H9 (cell line): Measurements from ENCODE around the gene SOHLH1. TPM values are rescaled to one million over a fixed set of nuclear protein-coding genes. Genes with fewer than 3 reads are reported as not detected.
"Not testable (repeated sequence)": the region's sequence is repeated elsewhere in the genome, so short reads cannot be mapped to it uniquely, and the experiment has no call there.

ENCODE experiments used
- DNase-seq: peaks from one replicate; pipeline ENCODE4 v3.0.0-alpha.2; 2017
- H2AFZ ChIP-seq: one replicate; pipeline ENCODE4 v1.6.1; 2013; ENCODE audit warnings: mild to moderate bottlenecking, low read length, control low read depth, moderate library complexity
- H2AK5ac ChIP-seq: 2 replicates; pipeline ENCODE4 v1.6.1; 2013; ENCODE audit warnings: low read length, control low read depth, mixed read lengths; ENCODE audit not compliant: insufficient read length
- H2BK120ac ChIP-seq: one replicate; pipeline ENCODE4 v1.6.1; 2013; ENCODE audit warnings: low read depth, mild to moderate bottlenecking, low read length, control low read depth, inconsistent platforms; ENCODE audit not compliant: poor library complexity, severe bottlenecking
- H2BK12ac ChIP-seq: 2 replicates; pipeline ENCODE4 v1.6.1; 2013; ENCODE audit warnings: low read length, control low read depth, mixed read lengths, low read depth; ENCODE audit not compliant: insufficient read length
- H2BK15ac ChIP-seq: 2 replicates; pipeline ENCODE4 v1.6.1; 2013; ENCODE audit warnings: low read depth, low read length, control low read depth
- H2BK20ac ChIP-seq: one replicate; pipeline ENCODE4 v1.6.1; 2013; ENCODE audit warnings: low read depth, mild to moderate bottlenecking, low read length, control low read depth, inconsistent platforms; ENCODE audit not compliant: poor library complexity, severe bottlenecking
- H2BK5ac ChIP-seq: 2 replicates; pipeline ENCODE4 v1.6.1; 2013; ENCODE audit warnings: low read length, control low read depth, mixed read lengths; ENCODE audit not compliant: insufficient read length
- H3K14ac ChIP-seq: 2 replicates; pipeline ENCODE4 v1.6.1; 2013; ENCODE audit warnings: low read length, control low read depth; ENCODE audit not compliant: insufficient read depth
- H3K18ac ChIP-seq: 2 replicates; pipeline ENCODE4 v1.6.1; 2013; ENCODE audit warnings: low read depth, mild to moderate bottlenecking, mixed read lengths, low read length, control low read depth; ENCODE audit not compliant: insufficient read length
- H3K23ac ChIP-seq: 2 replicates; pipeline ENCODE4 v1.6.1; 2013; ENCODE audit warnings: low read length, control low read depth, mixed read lengths, low read depth; ENCODE audit not compliant: insufficient read length
- H3K23me2 ChIP-seq: 2 replicates; pipeline ENCODE4 v1.6.1; 2013; ENCODE audit warnings: low read depth, mild to moderate bottlenecking, mixed read lengths, low read length, control low read depth; ENCODE audit not compliant: insufficient read length, poor library complexity, severe bottlenecking
- H3K27ac ChIP-seq: 2 replicates; pipeline ENCODE4 v1.5.1; 2013; ENCODE audit warnings: low read length, control low read depth, mixed read lengths, low read depth; ENCODE audit not compliant: insufficient read length
- H3K27me3 ChIP-seq: 2 replicates; pipeline ENCODE4 v1.6.1; 2013; ENCODE audit warnings: low read length, control low read depth, inconsistent platforms; ENCODE audit not compliant: insufficient read depth
- H3K4ac ChIP-seq: 2 replicates; pipeline ENCODE4 v1.6.1; 2013; ENCODE audit warnings: low read depth, mild to moderate bottlenecking, control low read depth, inconsistent platforms, low read length, moderate library complexity
- H3K4me1 ChIP-seq: 2 replicates; pipeline ENCODE4 v1.6.1; 2013; ENCODE audit warnings: low read length, control low read depth, inconsistent platforms; ENCODE audit not compliant: insufficient read depth
- H3K4me2 ChIP-seq: 2 replicates; pipeline ENCODE4 v1.6.1; 2013; ENCODE audit warnings: low read length, control low read depth, mixed read lengths; ENCODE audit not compliant: insufficient read length, insufficient read depth
- H3K56ac ChIP-seq: 2 replicates; pipeline ENCODE4 v1.6.1; 2013; ENCODE audit warnings: low read depth, mild to moderate bottlenecking, mixed read lengths, low read length, control low read depth; ENCODE audit not compliant: insufficient read length
- H3K79me1 ChIP-seq: 2 replicates; pipeline ENCODE4 v1.6.1; 2013; ENCODE audit warnings: low read depth, mild to moderate bottlenecking, moderate library complexity, low read length, control low read depth, inconsistent platforms; ENCODE audit not compliant: insufficient read depth, poor library complexity, severe bottlenecking
- H3K79me2 ChIP-seq: 2 replicates; pipeline ENCODE4 v1.6.1; 2013; ENCODE audit warnings: low read length, control low read depth, inconsistent platforms; ENCODE audit not compliant: insufficient read depth
- H3K9ac ChIP-seq: 2 replicates; pipeline ENCODE4 v1.6.1; 2013; ENCODE audit warnings: low read length, control low read depth, mixed read lengths; ENCODE audit not compliant: insufficient read length; ENCODE audit errors: extremely low read depth
- H3K9me3 ChIP-seq: one replicate; pipeline ENCODE4 v1.6.1; 2013; ENCODE audit warnings: low read depth, low read length, inconsistent platforms; ENCODE audit not compliant: control insufficient read depth
- H3T11ph ChIP-seq: one replicate; pipeline ENCODE4 v1.6.1; 2013; ENCODE audit warnings: mild to moderate bottlenecking, low read length, control low read depth, inconsistent platforms
- H4K20me1 ChIP-seq: one replicate; pipeline ENCODE4 v1.6.1; 2013; ENCODE audit not compliant: control insufficient read depth, insufficient read length, insufficient read depth
- H4K5ac ChIP-seq: 2 replicates; pipeline ENCODE4 v1.6.1; 2013; ENCODE audit warnings: low read depth, mild to moderate bottlenecking, mixed read lengths, low read length, control low read depth; ENCODE audit not compliant: insufficient read length
- H4K8ac ChIP-seq: replicated peaks from 2 replicates; pipeline ENCODE4 v1.6.1; 2013; ENCODE audit warnings: low read length, control low read depth, mixed read lengths, low read depth; ENCODE audit not compliant: insufficient read length
- H4K91ac ChIP-seq: 2 replicates; pipeline ENCODE4 v1.6.1; 2013; ENCODE audit warnings: low read depth, mild to moderate bottlenecking, moderate library complexity, mixed read lengths, low read length, control low read depth; ENCODE audit not compliant: insufficient read length
- H3K27ac Mint-ChIP-seq, 3 experiments: 2 replicates in 2 of 3; 3 replicates in 1 of 3; pipeline ENCODE4 v1.8.0; 2020 to 2021; ENCODE audit warnings: mixed read lengths in 3 of 3, mild to moderate bottlenecking in 1 of 3, moderate library complexity in 1 of 3
- H3K27me3 Mint-ChIP-seq: 2 replicates; pipeline ENCODE4 v1.8.0; 2021; ENCODE audit warnings: low read depth, mild to moderate bottlenecking, moderate library complexity, mixed read lengths
- H3K36me3 Mint-ChIP-seq, 3 experiments: 2 replicates in 2 of 3; 3 replicates in 1 of 3; pipeline ENCODE4 v1.8.0; 2020 to 2021; ENCODE audit warnings: low read depth in 3 of 3, mixed read lengths in 3 of 3; ENCODE audit not compliant: insufficient read depth in 1 of 3
- H3K4me1 Mint-ChIP-seq, 2 experiments: 2 replicates each; pipeline ENCODE4 v1.8.0; 2020; ENCODE audit warnings: mixed read lengths in 2 of 2
- H3K4me3 Mint-ChIP-seq, 2 experiments: 2 replicates in 1 of 2; 3 replicates in 1 of 2; pipeline ENCODE4 v1.8.0; 2020 to 2021; ENCODE audit warnings: mild to moderate bottlenecking in 2 of 2, mixed read lengths in 2 of 2, moderate library complexity in 1 of 2
- H3K9me3 Mint-ChIP-seq, 2 experiments: 2 replicates in 1 of 2; 3 replicates in 1 of 2; pipeline ENCODE4 v1.8.0; 2020; ENCODE audit warnings: mild to moderate bottlenecking in 2 of 2, mixed read lengths in 2 of 2, moderate library complexity in 1 of 2
- CTCF ChIP-seq: fragments of 200-600 bp; sonication (generic); conservative IDR thresholded peaks from 3 replicates; pipeline ENCODE4 v1.8.0; 2021; ENCODE audit warnings: antibody characterized with exemption, mild to moderate bottlenecking
- WGBS: extraction: QIAGEN DNeasy Blood & Tissue Kit; methylation state at CpG from one replicate; pipeline ENCODE4 v1.1.7; 2013; ENCODE audit warnings: missing lambda C conversion rate, low lambda C conversion rate, mixed read lengths; ENCODE audit not compliant: insufficient read length; ENCODE audit errors: extremely low coverage; 5-methylcytosine and 5-hydroxymethylcytosine counted together
- total RNA-seq: library from RNA; stranded (reverse); gene quantifications from 2 replicates; pipeline ENCODE4 v1.2.1, GENCODE V29; 2021

SOHLH1 gene
- total RNA-seq, 1 experiment from 2014 or later = not detected

GRCh38 chr9:135673941-135674340 lies 25.3 kb downstream of the SOHLH1 start:
- Histone ChIP-seq H3K27ac (no peak overlapping the region), H3K23me2 (no peaks in the 10 kb centered on the region), H2BK5ac (no peak overlapping the region), H3K18ac (no peak overlapping the region), H2BK15ac (no peak overlapping the region), H2BK20ac (no peak overlapping the region), H4K20me1 (no peaks in the 10 kb centered on the region), H2BK12ac (no peak overlapping the region), H3K79me2 (no peaks in the 10 kb centered on the region), H4K8ac (no peak overlapping the region), H3K9ac (no peak overlapping the region), H3K14ac (no peak overlapping the region), H3K56ac (no peak overlapping the region), H3K79me1 (no peaks in the 10 kb centered on the region), H3K4me1 (no peaks in the 10 kb centered on the region), H4K91ac (no peak overlapping the region), H3K9me3 (peaks cover 5% of the 10 kb centered on the region), H3T11ph (no peak overlapping the region), H2AFZ (no peak overlapping the region), H2AK5ac (no peak overlapping the region), H3K4ac (no peak overlapping the region), H3K23ac (no peak overlapping the region), H4K5ac (no peak overlapping the region), H3K4me2 (no peak overlapping the region), H2BK120ac (no peak overlapping the region), H3K27me3 (no peaks in the 10 kb centered on the region)
- H3K36me3 Mint-ChIP-seq = peaks cover 3 to 4% (median 3%) of the 10 kb centered on the region in 3 experiments; a peak in 4 of 7 replicates
- H3K27me3 Mint-ChIP-seq = peaks cover 2% of the 10 kb centered on the region; the same call in 1 of the 2 replicates
- no peak for TF ChIP-seq CTCF
- no peak overlapping the region; a peak in 1 of 7 replicates for H3K27ac Mint-ChIP-seq
- peaks cover 0 to 8% of the 10 kb centered on the region in 2 experiments; a peak in 2 of 4 replicates for H3K4me1 Mint-ChIP-seq
- no peak overlapping the region for H3K4me3 Mint-ChIP-seq
- no peak for DNase-seq
- H3K9me3 Mint-ChIP-seq = peaks cover 3 to 6% of the 10 kb centered on the region in 2 experiments
- no CpG with 5 or more reads among the region's 8 CpGs for WGBS

- H4K8ac ChIP-seq, H2AK5ac ChIP-seq, H3K79me1 ChIP-seq, H2BK20ac ChIP-seq, H2AFZ ChIP-seq, H3K23me2 ChIP-seq, H4K5ac ChIP-seq, H3K4me1 Mint-ChIP-seq, H3K23ac ChIP-seq, H2BK5ac ChIP-seq, H3K27me3 Mint-ChIP-seq, H3K27ac ChIP-seq, H3K4me2 ChIP-seq, H3K79me2 ChIP-seq, H3K9ac ChIP-seq, H3K27ac Mint-ChIP-seq, H4K91ac ChIP-seq, DNase-seq, H3K27me3 ChIP-seq, H3T11ph ChIP-seq, H3K14ac ChIP-seq, H3K56ac ChIP-seq, H2BK120ac ChIP-seq, H3K4ac ChIP-seq, H3K4me1 ChIP-seq, H4K20me1 ChIP-seq, H2BK15ac ChIP-seq, H2BK12ac ChIP-seq, H3K9me3 ChIP-seq, H3K4me3 Mint-ChIP-seq, H3K18ac ChIP-seq: not testable (repeated sequence)
- Mint-ChIP-seq H3K9me3 (peaks cover 11 to 14% of the 10 kb centered on the region in 2 experiments), H3K36me3 (peaks cover 5 to 11% (median 7%) of the 10 kb centered on the region in 3 experiments; a peak in 6 of 7 replicates)
- WGBS = no CpG with 5 or more reads among the region's 7 CpGs
Measured at GRCh38 chr9:135672786-135673185, 26.5 kb downstream of the SOHLH1 start.
